HCT116 (cell line): ENCODE results near the gene L1CAM.

ENCODE experiments used
- CEBPB ChIP-seq: IDR thresholded peaks from 2 replicates; pipeline ENCODE4 v1.6.1; 2012; ENCODE audit warnings: low read depth
- EZH2 ChIP-seq: fragments of 200-600 bp; sonication (generic); IDR thresholded peaks from 2 replicates; pipeline ENCODE4 v1.6.1; 2017; ENCODE audit warnings: antibody characterized with exemption, mixed run types
- POLR2A ChIP-seq: IDR thresholded peaks from 2 replicates; pipeline ENCODE4 v1.7.0; 2011; ENCODE audit warnings: borderline replicate concordance; ENCODE audit not compliant: insufficient read depth, insufficient read length; ENCODE audit errors: extremely low read depth
- POLR2AphosphoS5 ChIP-seq: IDR thresholded peaks from 2 replicates; pipeline ENCODE4 v1.6.1; 2011; ENCODE audit warnings: mild to moderate bottlenecking, low read depth, low read length, moderate library complexity
- RAD21 ChIP-seq: IDR thresholded peaks from 2 replicates; pipeline ENCODE4 v1.6.1; 2012; ENCODE audit warnings: low read depth, mild to moderate bottlenecking
- SP1 ChIP-seq: IDR thresholded peaks from 2 replicates; pipeline ENCODE4 v1.6.1; 2012; ENCODE audit warnings: low read depth
- TF ChIP-seq, protein P1 (sequence below), 3 experiments: fragments of 200-600 bp in 1 of 3; sonication (generic) in 1 of 3; IDR thresholded peaks in 2 of 3; conservative IDR thresholded peaks in 1 of 3; 2 replicates each; pipeline ENCODE4 v1.5.1; 2012 to 2017; ENCODE audit warnings: low read depth in 2 of 3, low read length in 2 of 3, antibody characterized with exemption in 1 of 3, borderline replicate concordance in 1 of 3, control low read depth in 1 of 3, mild to moderate bottlenecking in 1 of 3, mixed read lengths in 1 of 3, mixed run types in 1 of 3, moderate library complexity in 1 of 3; ENCODE audit not compliant: insufficient read depth in 1 of 3
- TF ChIP-seq, protein P2 (sequence below): IDR thresholded peaks from 2 replicates; pipeline ENCODE4 v1.6.1; 2012
- TF ChIP-seq, protein P3 (sequence below): IDR thresholded peaks from 2 replicates; pipeline ENCODE4 v1.6.1; 2012

DNA sequence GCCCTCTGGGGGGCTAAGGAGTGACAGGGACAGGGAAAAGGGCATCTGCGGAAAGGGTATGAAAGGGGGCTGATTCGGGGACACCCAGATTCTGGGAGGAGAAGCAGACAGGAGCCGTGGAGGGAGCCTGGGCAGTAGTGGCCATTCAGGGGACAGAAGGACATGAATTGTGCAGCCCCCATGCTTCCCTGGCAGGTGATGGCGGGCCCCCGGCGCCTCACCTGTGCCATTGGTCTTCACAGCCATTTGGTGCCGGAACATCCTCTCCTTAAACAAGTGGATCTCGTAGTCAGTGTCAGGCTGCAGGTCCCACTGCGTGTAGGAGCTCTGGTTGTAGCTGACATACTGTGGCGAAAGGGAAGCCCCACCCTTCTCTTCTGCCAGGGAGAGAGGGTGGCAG, 21.9 kb downstream of the L1CAM start:
- TF ChIP-seq, protein P1, sequence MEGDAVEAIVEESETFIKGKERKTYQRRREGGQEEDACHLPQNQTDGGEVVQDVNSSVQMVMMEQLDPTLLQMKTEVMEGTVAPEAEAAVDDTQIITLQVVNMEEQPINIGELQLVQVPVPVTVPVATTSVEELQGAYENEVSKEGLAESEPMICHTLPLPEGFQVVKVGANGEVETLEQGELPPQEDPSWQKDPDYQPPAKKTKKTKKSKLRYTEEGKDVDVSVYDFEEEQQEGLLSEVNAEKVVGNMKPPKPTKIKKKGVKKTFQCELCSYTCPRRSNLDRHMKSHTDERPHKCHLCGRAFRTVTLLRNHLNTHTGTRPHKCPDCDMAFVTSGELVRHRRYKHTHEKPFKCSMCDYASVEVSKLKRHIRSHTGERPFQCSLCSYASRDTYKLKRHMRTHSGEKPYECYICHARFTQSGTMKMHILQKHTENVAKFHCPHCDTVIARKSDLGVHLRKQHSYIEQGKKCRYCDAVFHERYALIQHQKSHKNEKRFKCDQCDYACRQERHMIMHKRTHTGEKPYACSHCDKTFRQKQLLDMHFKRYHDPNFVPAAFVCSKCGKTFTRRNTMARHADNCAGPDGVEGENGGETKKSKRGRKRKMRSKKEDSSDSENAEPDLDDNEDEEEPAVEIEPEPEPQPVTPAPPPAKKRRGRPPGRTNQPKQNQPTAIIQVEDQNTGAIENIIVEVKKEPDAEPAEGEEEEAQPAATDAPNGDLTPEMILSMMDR (IDR thresholded peaks at IDR 0.05 in 2 of 3, conservative IDR thresholded peaks at IDR 0.05 in 1 of 3; ENCODE audit: borderline replicate concordance in 1 of 3, insufficient read depth in 1 of 3, low read depth in 2 of 3, low read length in 2 of 3) = no peak
- TF ChIP-seq POLR2AphosphoS5 = no peak
- no peak for TF ChIP-seq SP1
- no peak for TF ChIP-seq RAD21
- TF ChIP-seq, protein P2, sequence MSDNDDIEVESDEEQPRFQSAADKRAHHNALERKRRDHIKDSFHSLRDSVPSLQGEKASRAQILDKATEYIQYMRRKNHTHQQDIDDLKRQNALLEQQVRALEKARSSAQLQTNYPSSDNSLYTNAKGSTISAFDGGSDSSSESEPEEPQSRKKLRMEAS = no peak
- no peak for TF ChIP-seq EZH2
- no peak for TF ChIP-seq POLR2A
- no peak for TF ChIP-seq CEBPB
- TF ChIP-seq, protein P3, sequence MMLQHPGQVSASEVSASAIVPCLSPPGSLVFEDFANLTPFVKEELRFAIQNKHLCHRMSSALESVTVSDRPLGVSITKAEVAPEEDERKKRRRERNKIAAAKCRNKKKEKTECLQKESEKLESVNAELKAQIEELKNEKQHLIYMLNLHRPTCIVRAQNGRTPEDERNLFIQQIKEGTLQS = no peak
